ENCODE measurements around the gene DVL1. TPM values are rescaled to one million over a fixed set of nuclear protein-coding genes. Genes with fewer than 3 reads are reported as not detected.

The DVL1 gene
- total and polyA plus RNA-seq, 9 of the 15 experiments (the other 6 are each of a cell fraction or from before 2014, with no cell fraction given) = 0.62 to 135 (median 24.3) TPM

- CTCF ChIA-PET (ENCODE audit: low intra/inter-chr PET ratio) = no interaction called here
- Histone ChIP-seq H3K9ac (ENCODE audit: insufficient read depth in 1 of 2, low read depth in 2 of 2, low read length in 2 of 2) (peak overlapping the region; percentile 30 to 89; a peak in 3 of 4 replicates), H3K4me1 (replicated peaks in 1 of 2; ENCODE audit: control insufficient read depth in 2 of 2, insufficient read depth in 2 of 2, low read length in 2 of 2) (peaks cover 19 to 94% of the 10 kb centered on the region in 2 experiments)
Measured at GRCh38 chr1:1356796-1357401, 7.7 kb upstream of the DVL1 start.

More at GRCh38 chr1:1356796-1357401, 7.7 kb upstream of the DVL1 start:
- no TSS peak for BruUV-seq (replicated peaks)
- Histone ChIP-seq H3K4me3 (peak overlapping the region; percentile 33), H3K79me2 (ENCODE audit: control insufficient read depth, insufficient read depth, low read length) (peaks cover 10% of the 10 kb centered on the region; the same call in 2 of the 3 replicates), H2AFZ (ENCODE audit: low read depth, low read length) (no peak overlapping the region), H3K27me3 (ENCODE audit: control insufficient read depth in 2 of 2, insufficient read depth in 2 of 2, low read length in 2 of 2) (no peaks in the 10 kb centered on the region; a peak in 1 of 5 replicates), H3K4me2 (ENCODE audit: insufficient read depth, low read length) (no peak overlapping the region; the same call in 1 of the 2 replicates), H3K36me3 (ENCODE audit: control insufficient read depth, insufficient read depth, low read length) (no peaks in the 10 kb centered on the region), H4K20me1 (replicated peaks; ENCODE audit: control insufficient read depth, insufficient read depth, low read length) (no peaks in the 10 kb centered on the region), H3K27ac (ENCODE audit: extremely low read depth, low read depth, low read length) (no peak overlapping the region; the same call in 2 of the 3 replicates), H3K9me1 (ENCODE audit: control insufficient read depth, insufficient read depth, low read length) (no peaks in the 10 kb centered on the region), H3K9me3 (replicated peaks; ENCODE audit: control insufficient read depth, insufficient read depth, low read depth, low read length) (0 out of 2 replicates have a peak, but pooled peaks cover 2% of the 10 kb centered on the region)
- no peak for DNase-seq (ENCODE audit: extremely low read depth in 1 of 4, low spot score in 3 of 4)
- ATAC-seq = no peak
- in situ Hi-C loops (cut with MboI) = no loop called here
- WGBS (ENCODE audit: insufficient coverage, low coverage, missing lambda C conversion rate) = 70% methylated on average over 24 of the region's 26 CpGs
- intact Hi-C loops (cut with micrococcal nuclease) = no loop called here
- no peak for FAIRE-seq
- TF ChIP-seq POLR2G (IDR thresholded peaks at IDR 0.05; ENCODE audit: low read depth, low read length) (peak; percentile 66), THAP12 (CRISPR knock-in tag; IDR thresholded peaks at IDR 0.05) (0 out of 2 replicates have a peak, but pooled peaks have one; percentile 38), MXI1 (IDR thresholded peaks at IDR 0.05; ENCODE audit: low read depth, low read length) (no peak), RBM22 (IDR thresholded peaks at IDR 0.05; ENCODE audit: low read depth, low read length, poor library complexity, severe bottlenecking) (peak; percentile 23), RBFOX2 (IDR thresholded peaks at IDR 0.05; ENCODE audit: low read depth, low read length) (peak; percentile 50)
- TF ChIP-seq, protein P1, sequence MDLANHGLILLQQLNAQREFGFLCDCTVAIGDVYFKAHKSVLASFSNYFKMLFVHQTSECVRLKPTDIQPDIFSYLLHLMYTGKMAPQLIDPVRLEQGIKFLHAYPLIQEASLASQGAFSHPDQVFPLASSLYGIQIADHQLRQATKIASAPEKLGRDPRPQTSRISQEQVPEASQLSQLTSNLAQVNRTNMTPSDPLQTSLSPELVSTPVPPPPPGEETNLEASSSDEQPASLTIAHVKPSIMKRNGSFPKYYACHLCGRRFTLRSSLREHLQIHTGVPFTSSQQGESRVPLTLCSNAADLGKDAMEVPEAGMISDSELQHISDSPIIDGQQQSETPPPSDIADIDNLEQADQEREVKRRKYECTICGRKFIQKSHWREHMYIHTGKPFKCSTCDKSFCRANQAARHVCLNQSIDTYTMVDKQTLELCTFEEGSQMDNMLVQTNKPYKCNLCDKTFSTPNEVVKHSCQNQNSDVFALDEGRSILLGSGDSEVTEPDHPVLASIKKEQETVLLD (IDR thresholded peaks at IDR 0.05) = no peak
- POLR2A ChIA-PET = interaction anchor here (1.0 to 1.3 kb wide), 2 partner anchors 13 to 15 kb away, joined by 3 to 5 read pairs; no protein-coding TSS in a partner anchor
